OCI-LY7 (cell line): Measurements from ENCODE around the gene PEPD.

Source experiments
- EZH2phosphoT487 ChIP-seq: fragments of 200-600 bp; sonication (generic); IDR thresholded peaks from 2 replicates; pipeline ENCODE4 v1.6.1; 2018; ENCODE audit warnings: low read depth, borderline replicate concordance, mild to moderate bottlenecking, mixed run types, antibody characterized with exemption, low read length, moderate library complexity, mixed read lengths
- TF ChIP-seq, protein P1 (sequence below): fragments of 200-600 bp; sonication (generic); conservative IDR thresholded peaks from 2 replicates; pipeline ENCODE4 v1.5.1; 2014; ENCODE audit warnings: mild to moderate bottlenecking, antibody characterized with exemption, low read length, moderate library complexity, mixed read lengths

DNA sequence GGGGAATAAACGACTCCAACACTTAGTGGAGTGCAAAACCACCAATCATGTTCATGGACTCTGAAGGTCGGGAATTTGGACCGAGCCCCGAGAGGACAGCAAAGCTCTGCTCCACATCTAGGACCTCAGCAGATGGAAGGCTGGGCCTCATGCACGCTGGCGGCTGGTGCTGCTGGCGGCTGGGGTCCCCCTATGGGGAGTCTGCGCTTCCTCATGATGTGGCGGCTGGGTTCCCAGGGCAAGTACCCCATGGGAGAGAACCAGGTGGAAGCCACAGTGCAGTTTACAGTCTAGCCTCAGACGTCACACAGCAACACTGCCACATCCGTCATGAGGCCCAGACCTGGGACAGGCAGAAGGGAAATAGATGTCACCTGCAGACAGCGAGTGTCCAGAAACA is 13.2 kb downstream of the PEPD start:
- TF ChIP-seq, protein P1, sequence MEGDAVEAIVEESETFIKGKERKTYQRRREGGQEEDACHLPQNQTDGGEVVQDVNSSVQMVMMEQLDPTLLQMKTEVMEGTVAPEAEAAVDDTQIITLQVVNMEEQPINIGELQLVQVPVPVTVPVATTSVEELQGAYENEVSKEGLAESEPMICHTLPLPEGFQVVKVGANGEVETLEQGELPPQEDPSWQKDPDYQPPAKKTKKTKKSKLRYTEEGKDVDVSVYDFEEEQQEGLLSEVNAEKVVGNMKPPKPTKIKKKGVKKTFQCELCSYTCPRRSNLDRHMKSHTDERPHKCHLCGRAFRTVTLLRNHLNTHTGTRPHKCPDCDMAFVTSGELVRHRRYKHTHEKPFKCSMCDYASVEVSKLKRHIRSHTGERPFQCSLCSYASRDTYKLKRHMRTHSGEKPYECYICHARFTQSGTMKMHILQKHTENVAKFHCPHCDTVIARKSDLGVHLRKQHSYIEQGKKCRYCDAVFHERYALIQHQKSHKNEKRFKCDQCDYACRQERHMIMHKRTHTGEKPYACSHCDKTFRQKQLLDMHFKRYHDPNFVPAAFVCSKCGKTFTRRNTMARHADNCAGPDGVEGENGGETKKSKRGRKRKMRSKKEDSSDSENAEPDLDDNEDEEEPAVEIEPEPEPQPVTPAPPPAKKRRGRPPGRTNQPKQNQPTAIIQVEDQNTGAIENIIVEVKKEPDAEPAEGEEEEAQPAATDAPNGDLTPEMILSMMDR: no peak
- no peak for TF ChIP-seq EZH2phosphoT487
